ENCODE data around the gene HACD1. TPM values are rescaled to one million over a fixed set of nuclear protein-coding genes. Genes with fewer than 3 reads are reported as not detected.

HACD1 gene
- polyA plus RNA-seq, 1 donor from 2014 or later, result 23.0 TPM

- Histone ChIP-seq H3K9ac (ENCODE audit: low read length) (no peak overlapping the region), H3K4me2 (ENCODE audit: low read length) (no peak overlapping the region), H3K79me2 (replicated peaks; ENCODE audit: insufficient read depth, low read length) (peaks cover 84% of the 10 kb centered on the region), H2AFZ (ENCODE audit: low read depth, low read length) (no peak overlapping the region), H3K4me3 (ENCODE audit: low read length) (no peak overlapping the region), H3K36me3 (ENCODE audit: insufficient read depth, low read length) (no peaks in the 10 kb centered on the region), H3K27me3 (ENCODE audit: insufficient read depth, low read depth, low read length) (no peaks in the 10 kb centered on the region), H3K9me2 (ENCODE audit: insufficient read depth, low read length) (no peaks in the 10 kb centered on the region), H3F3A (ENCODE audit: insufficient read depth, low read length, poor library complexity, severe bottlenecking) (no peaks in the 10 kb centered on the region), H4K20me1 (ENCODE audit: insufficient read depth) (no peaks in the 10 kb centered on the region), H3K27ac (ENCODE audit: low read length) (no peak overlapping the region), H3K9me3 (ENCODE audit: low read length) (no peaks in the 10 kb centered on the region)
- TF ChIP-seq REST (IDR thresholded peaks at IDR 0.05; ENCODE audit: borderline replicate concordance) (no peak), MXI1 (conservative IDR thresholded peaks at IDR 0.05; ENCODE audit: poor library complexity, severe bottlenecking) (no peak), SMC3 (conservative IDR thresholded peaks at IDR 0.05; ENCODE audit: poor library complexity) (no peak), TAF1 (IDR thresholded peaks at IDR 0.05; ENCODE audit: low read depth) (no peak), CTCF (IDR thresholded peaks at IDR 0.05; ENCODE audit: poor library complexity, severe bottlenecking) (no peak), RAD21 (conservative IDR thresholded peaks at IDR 0.05) (no peak), EP300 (conservative IDR thresholded peaks at IDR 0.05; ENCODE audit: poor library complexity, severe bottlenecking) (no peak), EZH2 (IDR thresholded peaks at IDR 0.05; ENCODE audit: borderline replicate concordance, insufficient read depth, low read length, poor library complexity, severe bottlenecking) (no peak), POLR2AphosphoS5 (IDR thresholded peaks at IDR 0.05) (no peak)
Observed at GRCh38 chr10:17652585-17652984, 35.4 kb upstream of the HACD1 start.

- Histone ChIP-seq H3K9me2 (ENCODE audit: insufficient read depth, low read length) (no peaks in the 10 kb centered on the region), H3K27ac (ENCODE audit: low read length) (no peak overlapping the region), H3K4me3 (ENCODE audit: low read length) (no peak overlapping the region), H3K9me3 (ENCODE audit: low read length) (no peaks in the 10 kb centered on the region), H3K9ac (ENCODE audit: low read length) (no peak overlapping the region), H2AFZ (ENCODE audit: low read depth, low read length) (no peak overlapping the region), H4K20me1 (ENCODE audit: insufficient read depth) (no peaks in the 10 kb centered on the region), H3K79me2 (replicated peaks; ENCODE audit: insufficient read depth, low read length) (peaks cover 84% of the 10 kb centered on the region), H3K27me3 (ENCODE audit: insufficient read depth, low read depth, low read length) (no peaks in the 10 kb centered on the region), H3K36me3 (ENCODE audit: insufficient read depth, low read length) (no peaks in the 10 kb centered on the region), H3F3A (ENCODE audit: insufficient read depth, low read length, poor library complexity, severe bottlenecking) (no peaks in the 10 kb centered on the region), H3K4me2 (ENCODE audit: low read length) (no peak overlapping the region)
- no peak for TF ChIP-seq MXI1 (conservative IDR thresholded peaks at IDR 0.05; ENCODE audit: poor library complexity, severe bottlenecking)
- no peak for TF ChIP-seq EP300 (conservative IDR thresholded peaks at IDR 0.05; ENCODE audit: poor library complexity, severe bottlenecking)
- no peak for TF ChIP-seq REST (IDR thresholded peaks at IDR 0.05; ENCODE audit: borderline replicate concordance)
- TF ChIP-seq SMC3 (conservative IDR thresholded peaks at IDR 0.05; ENCODE audit: poor library complexity), result no peak
- TF ChIP-seq EZH2 (IDR thresholded peaks at IDR 0.05; ENCODE audit: borderline replicate concordance, insufficient read depth, low read length, poor library complexity, severe bottlenecking), result no peak
- no peak for TF ChIP-seq CTCF (IDR thresholded peaks at IDR 0.05; ENCODE audit: poor library complexity, severe bottlenecking)
- no peak for TF ChIP-seq POLR2AphosphoS5 (IDR thresholded peaks at IDR 0.05)
- no peak for TF ChIP-seq RAD21 (conservative IDR thresholded peaks at IDR 0.05)
- TF ChIP-seq TAF1 (IDR thresholded peaks at IDR 0.05; ENCODE audit: low read depth), result no peak
Observed at GRCh38 chr10:17651896-17652295, 34.7 kb upstream of the HACD1 start.
